B cell (primary cell): ENCODE measurements around the gene POTEM. TPM values are rescaled to one million over a fixed set of nuclear protein-coding genes. Genes with fewer than 3 reads are reported as not detected.
"Not testable (repeated sequence)": the region's sequence is repeated elsewhere in the genome, so short reads cannot be mapped to it uniquely, and the experiment has no call there.

ENCODE experiments used
- ATAC-seq: fragments of 200-7000 bp; cut with Tn5 transposase; one replicate; pipeline ENCODE4 v1.10.0; 2021; ENCODE audit warnings: low read depth, mild to moderate bottlenecking, moderate number of reproducible peaks, moderate library complexity
- CTCF ChIA-PET: fragments of 350-600 bp; sonication (Branson Sonifier 250); formaldehyde crosslinking; loops from one replicate; lab custom pipeline; 2021; ENCODE audit warnings: antibody characterized with exemption, inconsistent platforms; lab: Charles Lee
- POLR2A ChIA-PET: fragments of 350-600 bp; sonication (Branson Sonifier 250); formaldehyde crosslinking; loops from one replicate; lab custom pipeline; 2021; ENCODE audit warnings: antibody characterized with exemption; lab: Charles Lee
- DNase-seq: peaks from one replicate; pipeline ENCODE4 v3.0.0; 2013
- H2AFZ ChIP-seq: 2 replicates; pipeline ENCODE4 v1.6.1; 2012; ENCODE audit warnings: mild to moderate bottlenecking, low read depth, low read length; ENCODE audit not compliant: insufficient read depth, poor library complexity, severe bottlenecking
- H3K27ac ChIP-seq, 2 donors: 1 replicate in 1 of 2; 2 replicates in 1 of 2; pipeline ENCODE4 v1.5.1; 2012 to 2013; ENCODE audit warnings: low read length in 2 of 2, mild to moderate bottlenecking in 2 of 2, moderate library complexity in 1 of 2
- H3K27me3 ChIP-seq, 4 experiments: fragments of 200-600 bp in 1 of 4; sonication (generic) in 1 of 4; replicated peaks in 1 of 4; 1 replicate in 2 of 4; 2 replicates in 2 of 4; pipeline versions ENCODE4 v1.6.1 to v1.7.0; 2013 to 2016; ENCODE audit warnings: low read length in 3 of 4, mild to moderate bottlenecking in 2 of 4, mixed read lengths in 1 of 4, moderate library complexity in 1 of 4; ENCODE audit not compliant: insufficient read depth in 4 of 4, control insufficient read depth in 3 of 4; ENCODE audit errors: control extremely low read depth in 1 of 4
- H3K36me3 ChIP-seq, 2 experiments: replicated peaks in 1 of 2; 1 replicate in 1 of 2; 2 replicates in 1 of 2; pipeline versions ENCODE4 v1.6.1 to v1.7.1; 2013; ENCODE audit warnings: low read length in 1 of 2; ENCODE audit not compliant: insufficient read depth in 2 of 2, control insufficient read depth in 1 of 2; ENCODE audit errors: control extremely low read depth in 1 of 2, extremely low read depth in 1 of 2
- H3K4me1 ChIP-seq, 2 donors: fragments of 200-600 bp in 1 of 2; sonication (generic) in 1 of 2; 1 replicate in 1 of 2; 2 replicates in 1 of 2; pipeline versions ENCODE4 v1.5.1 to v1.6.1; 2013 to 2017; ENCODE audit warnings: low read length in 2 of 2; ENCODE audit not compliant: control insufficient read depth in 2 of 2, insufficient read depth in 2 of 2
- H3K4me2 ChIP-seq: replicated peaks from 2 replicates; pipeline ENCODE3; 2012; ENCODE audit warnings: mild to moderate bottlenecking, low read depth, low read length; ENCODE audit not compliant: poor library complexity, severe bottlenecking
- H3K4me3 ChIP-seq, 5 experiments: fragments of 200-600 bp in 1 of 5; sonication (generic) in 1 of 5; 1 replicate in 3 of 5; 2 replicates in 2 of 5; pipeline versions ENCODE4 v1.5.1 to v1.7.0; 2011 to 2016; ENCODE audit warnings: low read length in 4 of 5, mild to moderate bottlenecking in 4 of 5, low read depth in 2 of 5, control low read depth in 1 of 5, moderate library complexity in 1 of 5; ENCODE audit not compliant: insufficient read depth in 1 of 5; ENCODE audit errors: control extremely low read depth in 1 of 5, extremely low read depth in 1 of 5
- H3K79me2 ChIP-seq: fragments of 200-600 bp; sonication (generic); one replicate; pipeline ENCODE4 v1.6.0; 2016; ENCODE audit warnings: low read length; ENCODE audit not compliant: control insufficient read depth, insufficient read depth
- H3K9ac ChIP-seq: fragments of 200-600 bp; sonication (generic); 2 replicates; pipeline ENCODE4 v1.6.1; 2017; ENCODE audit warnings: mild to moderate bottlenecking, low read length, moderate library complexity
- H3K9me3 ChIP-seq, 3 donors: one replicate each; pipeline versions ENCODE4 v1.6.1 to v1.7.1; 2013; ENCODE audit warnings: low read length in 2 of 3; ENCODE audit not compliant: control insufficient read depth in 2 of 3, insufficient read depth in 1 of 3; ENCODE audit errors: control extremely low read depth in 1 of 3
- H4K20me1 ChIP-seq: 2 replicates; pipeline ENCODE4 v1.6.0; 2012; ENCODE audit warnings: mild to moderate bottlenecking, low read length; ENCODE audit not compliant: insufficient read depth, control insufficient read depth, poor library complexity, severe bottlenecking
- H3K27ac Mint-ChIP-seq: one replicate; pipeline ENCODE4 v1.8.0; 2021; ENCODE audit warnings: mixed read lengths
- H3K27me3 Mint-ChIP-seq: one replicate; pipeline ENCODE4 v1.8.0; 2021; ENCODE audit warnings: mixed read lengths
- H3K4me1 Mint-ChIP-seq: one replicate; pipeline ENCODE4 v1.8.0; 2021; ENCODE audit warnings: mixed read lengths
- H3K4me3 Mint-ChIP-seq: one replicate; pipeline ENCODE4 v1.8.0; 2021; ENCODE audit warnings: mixed read lengths
- H3K9me3 Mint-ChIP-seq: one replicate; pipeline ENCODE4 v1.8.0; 2022; ENCODE audit warnings: mixed read lengths; ENCODE audit not compliant: insufficient read depth
- WGBS: methylation state at CpG from one replicate; pipeline ENCODE4 v1.1.5; 2013; ENCODE audit warnings: missing lambda C conversion rate; ENCODE audit not compliant: insufficient coverage; 5-methylcytosine and 5-hydroxymethylcytosine counted together
- intact Hi-C: fragments of 100-400 bp; cut with micrococcal nuclease; formaldehyde crosslinking; loops from one replicate; pipeline ENCODE4 v1.10.0; 2022
- polyA plus RNA-seq: library from polyadenylated mRNA; depleted of rRNA; stranded (reverse); fragments of >200 nt; gene quantifications from 2 replicates; pipeline ENCODE4 v1.2.3, GENCODE V29; 2012
- total RNA-seq, 2 donors: library from RNA; stranded (reverse); fragments of 120-200 nt in 1 of 2; gene quantifications; 1 replicate in 1 of 2; 2 replicates in 1 of 2; pipeline versions ENCODE4 v1.2.3 to v1.2.4, GENCODE V29; 2013 to 2022

The POTEM gene
- total and polyA plus RNA-seq, 2 donors (not counting 1 experiment from before 2014, with no cell fraction given): 0.17 TPM; not detected in 1

DNA sequence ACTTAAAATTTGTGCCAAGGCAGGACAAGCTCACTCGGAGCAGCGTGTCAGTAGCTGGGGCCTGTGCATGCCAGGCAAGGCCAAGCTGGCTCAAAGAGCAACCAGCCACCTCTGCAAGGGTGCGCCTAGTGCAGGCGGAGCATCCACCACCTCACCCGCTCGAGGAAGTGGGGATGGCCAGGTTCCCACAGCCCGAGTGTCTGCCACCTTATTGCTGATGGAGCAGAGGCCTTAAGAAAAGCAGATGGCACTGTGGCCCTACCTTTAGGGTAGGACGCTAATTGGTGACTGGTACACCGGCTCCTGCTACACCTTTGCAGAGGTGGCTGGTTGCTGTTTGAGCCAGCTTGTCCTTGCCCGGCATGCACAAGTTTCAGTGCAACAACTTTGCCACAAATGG lies 43.8 kb downstream of the POTEM start:
- H3K4me1 ChIP-seq, H3K4me3 ChIP-seq, H3K27me3 Mint-ChIP-seq, POLR2A ChIA-PET, H3K27ac Mint-ChIP-seq, H2AFZ ChIP-seq, H3K36me3 ChIP-seq, CTCF ChIA-PET, H3K4me2 ChIP-seq, DNase-seq, H3K9me3 Mint-ChIP-seq, H3K4me3 Mint-ChIP-seq, ATAC-seq, H4K20me1 ChIP-seq, H3K79me2 ChIP-seq, H3K9me3 ChIP-seq, H3K9ac ChIP-seq, intact Hi-C loops, H3K27me3 ChIP-seq, H3K27ac ChIP-seq, H3K4me1 Mint-ChIP-seq: not testable (repeated sequence)
- WGBS: no CpG with 5 or more reads among the region's 10 CpGs

DNA sequence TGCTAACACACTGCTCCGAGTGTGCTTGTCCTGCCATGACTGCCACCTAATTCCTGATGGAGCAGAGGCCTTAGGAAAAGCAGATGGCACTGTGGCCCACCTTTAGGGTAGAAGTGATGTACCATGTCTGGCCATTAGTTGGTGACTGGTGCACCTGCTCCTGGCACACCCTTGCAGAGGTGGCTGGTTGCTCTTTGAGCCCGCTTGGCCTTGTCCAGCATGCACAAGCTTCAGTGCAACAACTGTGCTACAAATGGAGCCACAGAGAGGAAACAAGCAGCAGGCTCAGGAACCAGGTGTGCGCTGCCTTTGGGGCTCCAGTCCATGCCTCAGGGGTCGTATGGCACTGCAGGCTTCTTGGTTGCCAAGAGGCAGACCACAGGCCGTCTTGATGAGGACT lies 44.5 kb downstream of the POTEM start:
- H3K9me3 Mint-ChIP-seq, H3K4me3 Mint-ChIP-seq, H3K4me1 Mint-ChIP-seq, H3K27me3 Mint-ChIP-seq, H3K4me1 ChIP-seq, H3K79me2 ChIP-seq, intact Hi-C loops, H3K9me3 ChIP-seq, H3K36me3 ChIP-seq, H3K4me2 ChIP-seq, ATAC-seq, H2AFZ ChIP-seq, H3K27ac Mint-ChIP-seq, H3K27ac ChIP-seq, CTCF ChIA-PET, DNase-seq, H3K9ac ChIP-seq, POLR2A ChIA-PET, H3K27me3 ChIP-seq, H3K4me3 ChIP-seq, H4K20me1 ChIP-seq: not testable (repeated sequence)
- WGBS: no CpG with 5 or more reads among the region's 5 CpGs

DNA sequence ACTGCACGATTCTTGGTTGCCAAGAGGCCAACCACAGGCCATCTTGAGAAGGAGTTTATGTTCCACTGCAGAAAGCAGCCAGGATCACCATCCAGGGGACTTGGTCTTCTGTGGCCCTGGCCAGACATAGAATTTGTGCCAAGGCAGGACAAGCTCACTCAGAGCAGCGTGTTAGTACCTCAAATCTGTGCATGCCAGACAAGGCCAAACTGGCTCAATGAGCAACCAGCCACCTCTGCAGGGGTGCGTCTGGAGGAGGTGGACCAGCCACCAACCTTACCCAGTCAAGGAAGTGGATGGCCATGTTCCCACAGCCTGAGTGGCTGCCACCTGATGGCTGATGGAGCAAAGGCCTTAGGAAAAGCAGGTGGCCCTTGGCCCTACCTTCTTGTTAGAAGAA lies 48.0 kb downstream of the POTEM start:
- POLR2A ChIA-PET, H3K4me1 ChIP-seq, H3K79me2 ChIP-seq, H3K27me3 Mint-ChIP-seq, H3K9me3 Mint-ChIP-seq, H4K20me1 ChIP-seq, H3K27ac ChIP-seq, H3K4me1 Mint-ChIP-seq, H3K27ac Mint-ChIP-seq, H3K36me3 ChIP-seq, H3K4me3 ChIP-seq, H3K9me3 ChIP-seq, H3K9ac ChIP-seq, H3K4me2 ChIP-seq, ATAC-seq, intact Hi-C loops, CTCF ChIA-PET, H3K27me3 ChIP-seq, H3K4me3 Mint-ChIP-seq, DNase-seq, H2AFZ ChIP-seq: not testable (repeated sequence)
- no CpG with 5 or more reads among the region's 3 CpGs for WGBS

DNA sequence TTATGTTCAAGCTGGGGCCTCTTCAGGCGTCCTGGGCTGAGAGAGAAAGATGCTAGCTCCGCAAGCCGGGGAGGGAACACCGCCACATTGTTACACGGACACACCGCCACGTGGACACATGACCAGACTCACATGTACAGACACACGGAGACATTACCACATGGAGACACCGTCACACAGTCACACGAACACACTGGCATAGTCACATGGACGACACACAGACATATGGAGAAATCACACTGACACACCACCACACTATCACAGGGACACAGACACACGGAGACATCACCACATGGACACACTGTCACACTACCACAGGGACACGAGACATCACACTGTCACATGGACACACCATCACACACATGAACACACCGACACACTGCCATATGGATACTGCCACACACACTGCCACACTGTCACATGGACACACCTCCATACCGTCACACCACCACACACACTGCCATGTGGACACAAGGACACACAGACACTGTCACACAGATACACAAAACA lies 57.9 kb downstream of the POTEM start:
- H4K20me1 ChIP-seq, H3K27ac Mint-ChIP-seq, H3K9ac ChIP-seq, H3K4me1 Mint-ChIP-seq, H2AFZ ChIP-seq, POLR2A ChIA-PET, DNase-seq, H3K4me1 ChIP-seq, intact Hi-C loops, H3K9me3 Mint-ChIP-seq, CTCF ChIA-PET, H3K79me2 ChIP-seq, H3K4me3 ChIP-seq, H3K4me3 Mint-ChIP-seq, H3K27me3 ChIP-seq, H3K36me3 ChIP-seq, H3K4me2 ChIP-seq, H3K27ac ChIP-seq, H3K9me3 ChIP-seq, ATAC-seq, H3K27me3 Mint-ChIP-seq: not testable (repeated sequence)
- 90% methylated on average over 2 of the region's 15 CpGs for WGBS
